ENCODE data around the gene DHX34. TPM values are rescaled to one million over a fixed set of nuclear protein-coding genes. Genes with fewer than 3 reads are reported as not detected.

Gene DHX34
- total and polyA plus RNA-seq, 11 donors: 3.7 to 13.3 (median 6.7) TPM

- 11 to 37% (median 25%) methylated on average over 17 to 20 of the region's 20 CpGs for WGBS, 4 donors
- no peak for ATAC-seq
- intact Hi-C loops (cut with DNase I): loop anchor here in 1 of 10 donors (10.0 kb wide), 1 partner anchor 134 kb away; no protein-coding TSS in a partner anchor
Observed at GRCh38 chr19:47429140-47429793, 80.2 kb downstream of the DHX34 start.

GRCh38 chr19:47430041-47430802, 81.1 kb downstream of the DHX34 start:
- no peaks in the 10 kb centered on the region for H3K9me3 ChIP-seq
- intact Hi-C loops (cut with DNase I): loop anchor here in 1 of 10 donors (10.0 kb wide), 1 partner anchor 175 kb away; the partner anchor contains the start of gene BICRA
- 5 to 19% (median 7%) methylated on average over 16 to 69 of the region's 69 CpGs for WGBS, 4 donors
- peak in 1 of 5 donors; percentile 69 for DNase-seq
- TF ChIP-seq POLR2A (IDR thresholded peaks at IDR 0.05) (no peak), CTCF (IDR thresholded peaks at IDR 0.05) (peak in 7 of 12 donors; percentile 11 to 32 (median 15))
- no peaks in the 10 kb centered on the region for H3K36me3 ChIP-seq
- peak in 2 of 4 donors; percentile 41 to 45 for ATAC-seq
- peaks cover 9 to 77% (median 55%) of the 10 kb centered on the region in 9 donors for H3K27me3 ChIP-seq
- no peak overlapping the region for H3K27ac ChIP-seq
- peak overlapping the region in 8 of 12 donors; percentile 7 to 41 (median 23) for H3K4me3 ChIP-seq
- peaks cover 0 to 31% (median 15%) of the 10 kb centered on the region in 12 donors for H3K4me1 ChIP-seq

More at GRCh38 chr19:47429140-47429793, 80.2 kb downstream of the DHX34 start:
- TF ChIP-seq CTCF (IDR thresholded peaks at IDR 0.05) (no peak), POLR2A (IDR thresholded peaks at IDR 0.05) (no peak)
- no peaks in the 10 kb centered on the region for H3K36me3 ChIP-seq
- H3K9me3 ChIP-seq: no peaks in the 10 kb centered on the region
- H3K27ac ChIP-seq: no peak overlapping the region
- peaks cover 9 to 76% (median 58%) of the 10 kb centered on the region in 9 donors for H3K27me3 ChIP-seq
- no peak overlapping the region for H3K4me3 ChIP-seq
- H3K4me1 ChIP-seq: peaks cover 0 to 31% (median 15%) of the 10 kb centered on the region in 12 donors
- DNase-seq: no peak

- no peak overlapping the region for H3K27ac ChIP-seq
- DNase-seq (peak in 1 of 5 donors; percentile 62), ATAC-seq (no peak)
- peaks cover 0 to 31% (median 15%) of the 10 kb centered on the region in 12 donors for H3K4me1 ChIP-seq
- no peaks in the 10 kb centered on the region for H3K36me3 ChIP-seq
- H3K9me3 ChIP-seq: no peaks in the 10 kb centered on the region
- TF ChIP-seq POLR2A (IDR thresholded peaks at IDR 0.05) (no peak), CTCF (IDR thresholded peaks at IDR 0.05) (no peak)
- intact Hi-C loops (cut with DNase I): loop anchor here in 1 of 10 donors (10.0 kb wide), 1 partner anchor 173 kb away; the partner anchor contains the start of gene BICRA
- H3K4me3 ChIP-seq: no peak overlapping the region
- WGBS, 4 donors: 65 to 76% (median 68%) methylated on average over 18 of the region's 18 CpGs
- peaks cover 9 to 82% (median 51%) of the 10 kb centered on the region in 9 donors for H3K27me3 ChIP-seq
Observed at GRCh38 chr19:47432091-47432490, 83.0 kb downstream of the DHX34 start.

Other genes starting within 250 kb of the DHX34 start
- 10 to 100 TPM; 16.5 to 35.0 (median 24.7) TPM for gene ZC3H4, start 235.5 kb upstream of the DHX34 start, total RNA-seq
- 10 to 100 TPM in 1 of 2 donors, 1 to 10 TPM in 1; 9.6 to 10.4 TPM for gene ZC3H4, start 235.5 kb upstream of the DHX34 start, polyA plus RNA-seq
- gene SAE1, start 218.5 kb upstream of the DHX34 start, total RNA-seq: 10 to 100 TPM; 30.5 to 58.7 (median 49.7) TPM
- gene SAE1, start 218.5 kb upstream of the DHX34 start, polyA plus RNA-seq: 10 to 100 TPM; 15.7 to 84.1 TPM
- 1 to 10 TPM; 1.9 to 5.4 (median 4.6) TPM for gene BBC3, start 118.1 kb upstream of the DHX34 start, total RNA-seq
- gene BBC3, start 118.1 kb upstream of the DHX34 start, polyA plus RNA-seq: 1 to 10 TPM; 3.8 to 5.0 TPM
- 10 to 100 TPM in 8 of 9 donors, 1 to 10 TPM in 1; 6.7 to 23.8 (median 14.9) TPM for gene CCDC9, start 92.8 kb upstream of the DHX34 start, total RNA-seq
- gene CCDC9, start 92.8 kb upstream of the DHX34 start, polyA plus RNA-seq: 10 to 100 TPM; 29.5 to 33.3 TPM
- 10 to 100 TPM in 5 of 9 donors, 1 to 10 TPM in 4; 4.8 to 14.0 (median 10.3) TPM for gene INAFM1, start 74.4 kb upstream of the DHX34 start, total RNA-seq
- 1 to 10 TPM; 7.4 to 8.3 TPM for gene INAFM1, start 74.4 kb upstream of the DHX34 start, polyA plus RNA-seq
- 10 to 100 TPM in 3 of 9 donors, 1 to 10 TPM in 6; 3.0 to 37.9 (median 7.5) TPM for gene C5AR1, start 39.5 kb upstream of the DHX34 start, total RNA-seq
- 1 to 10 TPM in 1 of 2 donors, under 1 TPM in 1; 0.80 to 5.6 TPM for gene C5AR1, start 39.5 kb upstream of the DHX34 start, polyA plus RNA-seq
- 1 to 10 TPM in 3 of 9 donors, under 1 TPM in 6; 0.12 to 3.3 (median 0.94) TPM for gene C5AR2, start 17.1 kb upstream of the DHX34 start, total RNA-seq
- gene C5AR2, start 17.1 kb upstream of the DHX34 start, polyA plus RNA-seq: under 1 TPM; 0.23 to 0.55 TPM
- 1 to 10 TPM; 1.8 to 6.0 (median 2.5) TPM for gene MEIS3, start 70.2 kb downstream of the DHX34 start, total RNA-seq
- 1 to 10 TPM; 2.4 to 3.7 TPM for gene MEIS3, start 70.2 kb downstream of the DHX34 start, polyA plus RNA-seq
- under 1 TPM in 6 of 9 donors, not detected in 3; 0.08 to 0.67 (median 0.30) TPM for gene SLC8A2, start 122.6 kb downstream of the DHX34 start, total RNA-seq
- under 1 TPM in 1 of 2 donors, not detected in 1; 0.12 TPM for gene SLC8A2, start 122.6 kb downstream of the DHX34 start, polyA plus RNA-seq
- 1 to 10 TPM; 3.2 to 9.5 (median 7.0) TPM for gene KPTN, start 134.9 kb downstream of the DHX34 start, total RNA-seq
- gene KPTN, start 134.9 kb downstream of the DHX34 start, polyA plus RNA-seq: 10 to 100 TPM in 1 of 2 donors, 1 to 10 TPM in 1; 9.4 to 15.8 TPM
- 100 to 1,000 TPM; 113 to 238 (median 125) TPM for gene NAPA, start 165.7 kb downstream of the DHX34 start, total RNA-seq
- 100 to 1,000 TPM; 118 to 121 TPM for gene NAPA, start 165.7 kb downstream of the DHX34 start, polyA plus RNA-seq
- 1 to 10 TPM in 6 of 9 donors, under 1 TPM in 3; 0.63 to 3.8 (median 1.1) TPM for gene ZNF541, start 223.8 kb downstream of the DHX34 start, total RNA-seq
- 1 to 10 TPM in 1 of 2 donors, under 1 TPM in 1; 0.15 to 1.1 TPM for gene ZNF541, start 223.8 kb downstream of the DHX34 start, polyA plus RNA-seq

All from heart left ventricle (tissue), 16 donors.